SU-DHL-6 (cell line): ENCODE data around the gene MYPOP.

Experiments
- H2AFZ ChIP-seq: fragments of 200-600 bp; sonication (generic); 2 replicates; pipeline ENCODE4 v1.6.1; 2014; ENCODE audit warnings: low read depth, mild to moderate bottlenecking, moderate library complexity, mixed read lengths, antibody characterized with exemption, low read length; ENCODE audit not compliant: severe bottlenecking
- H3F3A ChIP-seq: fragments of 200-600 bp; shearing (Covaris generic); 2 replicates; pipeline ENCODE4 v1.6.0; 2016; ENCODE audit warnings: antibody characterized with exemption, mild to moderate bottlenecking; ENCODE audit not compliant: insufficient read depth
- H3K27ac ChIP-seq: fragments of 200-600 bp; sonication (generic); 2 replicates; pipeline ENCODE4 v1.5.1; 2016; ENCODE audit warnings: low read depth, mild to moderate bottlenecking, low read length, moderate library complexity, mixed read lengths
- H3K27me3 ChIP-seq: fragments of 200-600 bp; sonication (generic), shearing (Covaris generic); 2 replicates; pipeline ENCODE4 v1.6.0; 2014; ENCODE audit warnings: mild to moderate bottlenecking, low read length
- H3K36me3 ChIP-seq: fragments of 200-600 bp; sonication (generic); 2 replicates; pipeline ENCODE4 v1.6.1; 2014; ENCODE audit warnings: mild to moderate bottlenecking, low read length, mixed read lengths
- H3K4me2 ChIP-seq: fragments of 300-600, 200-600 bp; shearing (Covaris generic), sonication (generic); 2 replicates; pipeline ENCODE4 v1.6.0; 2014; ENCODE audit warnings: low read length, low read depth, mild to moderate bottlenecking; ENCODE audit not compliant: poor library complexity, severe bottlenecking
- H3K4me3 ChIP-seq: fragments of 200-600 bp; sonication (generic); 2 replicates; pipeline ENCODE4 v1.5.1; 2014; ENCODE audit warnings: antibody characterized with exemption, low read length, mild to moderate bottlenecking, mixed read lengths; ENCODE audit not compliant: insufficient read depth, poor library complexity, severe bottlenecking
- H3K79me2 ChIP-seq: fragments of 200-600 bp; sonication (generic); 2 replicates; pipeline ENCODE4 v1.6.1; 2014; ENCODE audit warnings: mild to moderate bottlenecking, low read length, moderate library complexity; ENCODE audit not compliant: insufficient read depth
- H3K9ac ChIP-seq: fragments of 200-600 bp; sonication (generic); 2 replicates; pipeline ENCODE4 v1.7.0; 2014; ENCODE audit warnings: mild to moderate bottlenecking, low read length
- H3K9me2 ChIP-seq: fragments of 200-600 bp; sonication (generic); replicated peaks from 2 replicates; pipeline ENCODE4 v1.6.1; 2014; ENCODE audit warnings: low read length; ENCODE audit not compliant: insufficient read depth
- H3K9me3 ChIP-seq: fragments of 200-600 bp; sonication (generic); 2 replicates; pipeline ENCODE4 v1.6.1; 2014; ENCODE audit warnings: low read length, mixed read lengths; ENCODE audit not compliant: insufficient read depth
- H4K20me1 ChIP-seq: fragments of 200-600 bp; sonication (generic); 2 replicates; pipeline ENCODE4 v1.6.1; 2014; ENCODE audit warnings: low read depth, mild to moderate bottlenecking, antibody characterized with exemption, low read length, moderate library complexity, mixed read lengths
- CTCF ChIP-seq: fragments of 200-600 bp; sonication (generic); IDR thresholded peaks from one replicate; pipeline ENCODE4 v1.5.1; 2017; ENCODE audit warnings: antibody characterized with exemption, mild to moderate bottlenecking, low read length, moderate library complexity; ENCODE audit not compliant: insufficient read depth, poor library complexity, severe bottlenecking
- EZH2phosphoT487 ChIP-seq: fragments of 200-600 bp; sonication (generic), shearing (Covaris generic); conservative IDR thresholded peaks from 2 replicates; pipeline ENCODE4 v1.6.1; 2018; ENCODE audit warnings: mild to moderate bottlenecking, antibody characterized with exemption, low read length, moderate library complexity, mixed read lengths

MYPOP gene

GRCh38 chr19:45887200-45887710 lies 15.2 kb downstream of the MYPOP start:
- H3K9me3 ChIP-seq: no peaks in the 10 kb centered on the region
- peak overlapping the region; percentile 87 for H3K9ac ChIP-seq
- no peaks in the 10 kb centered on the region for H4K20me1 ChIP-seq
- H3K79me2 ChIP-seq: peaks cover 12% of the 10 kb centered on the region; the same call in 1 of the 2 replicates
- TF ChIP-seq EZH2phosphoT487 (no peak), CTCF (no peak)
- H3K4me3 ChIP-seq: peak overlapping the region; percentile 79
- no peaks in the 10 kb centered on the region for H3K36me3 ChIP-seq
- peak overlapping the region; percentile 86 for H3K4me2 ChIP-seq
- peak overlapping the region; percentile 84 for H2AFZ ChIP-seq
- peaks cover 21% of the 10 kb centered on the region for H3F3A ChIP-seq
- H3K9me2 ChIP-seq: no peaks in the 10 kb centered on the region
- peak overlapping the region; percentile 78 for H3K27ac ChIP-seq
- H3K27me3 ChIP-seq: no peaks in the 10 kb centered on the region

GRCh38 chr19:45886427-45887199 lies 15.8 kb downstream of the MYPOP start:
- H4K20me1 ChIP-seq: no peaks in the 10 kb centered on the region
- H3K27ac ChIP-seq: peak overlapping the region; percentile 78
- H3K9me2 ChIP-seq: no peaks in the 10 kb centered on the region
- peak overlapping the region; percentile 86 for H3K4me2 ChIP-seq
- H3K79me2 ChIP-seq: peaks cover 12% of the 10 kb centered on the region; the same call in 1 of the 2 replicates
- TF ChIP-seq CTCF (no peak), EZH2phosphoT487 (no peak)
- H3K36me3 ChIP-seq: no peaks in the 10 kb centered on the region
- H3K9ac ChIP-seq: peak overlapping the region; percentile 87
- peak overlapping the region; percentile 79 for H3K4me3 ChIP-seq
- H3K27me3 ChIP-seq: no peaks in the 10 kb centered on the region
- H3K9me3 ChIP-seq: no peaks in the 10 kb centered on the region
- peaks cover 21% of the 10 kb centered on the region for H3F3A ChIP-seq
- peak overlapping the region; percentile 84 for H2AFZ ChIP-seq

GRCh38 chr19:45885556-45886426 lies 16.6 kb downstream of the MYPOP start, which contains the start of gene IRF2BP1:
TSS of gene IRF2BP1 (minus strand) at chr19:45886141. CDS start at chr19:45885774, 367 bp downstream.
- TF ChIP-seq EZH2phosphoT487: no peak
- peak within 1 kb of the TSS; percentile 87 for H3K9ac ChIP-seq
- peak within 1 kb of the TSS; percentile 84 for H2AFZ ChIP-seq
- peak within 1 kb of the TSS; percentile 78 for H3K27ac ChIP-seq
- H3F3A ChIP-seq: peaks cover 21% of the 10 kb centered on the region
- H3K79me2 ChIP-seq: peaks cover 12% of the 10 kb centered on the region; the same call in 1 of the 2 replicates
- no peaks in the 10 kb centered on the region for H3K27me3 ChIP-seq
- peak within 1 kb of the TSS; percentile 86 for H3K4me2 ChIP-seq
- peak within 1 kb of the TSS; percentile 79 for H3K4me3 ChIP-seq
- H3K9me2 ChIP-seq: no peaks in the 10 kb centered on the region
- H3K9me3 ChIP-seq: no peaks in the 10 kb centered on the region
- H4K20me1 ChIP-seq: no peaks in the 10 kb centered on the region
- H3K36me3 ChIP-seq: no peaks in the 10 kb centered on the region
